Raji (cell line): ENCODE data around the gene MRPS34.
A peak's percentile ranks its signal among the peaks of the same experiment; 100 is the strongest.

ENCODE experiments used
- POLR2A ChIP-seq: IDR thresholded peaks from 2 replicates; pipeline ENCODE4 v1.6.1; 2011; ENCODE audit warnings: low read depth, low read length, control low read depth; ENCODE audit not compliant: insufficient read depth

The MRPS34 gene

GRCh38 chr16:1788708-1789100 is 15.8 kb upstream of the MRPS34 start:
- TF ChIP-seq POLR2A = no peak

DNA sequence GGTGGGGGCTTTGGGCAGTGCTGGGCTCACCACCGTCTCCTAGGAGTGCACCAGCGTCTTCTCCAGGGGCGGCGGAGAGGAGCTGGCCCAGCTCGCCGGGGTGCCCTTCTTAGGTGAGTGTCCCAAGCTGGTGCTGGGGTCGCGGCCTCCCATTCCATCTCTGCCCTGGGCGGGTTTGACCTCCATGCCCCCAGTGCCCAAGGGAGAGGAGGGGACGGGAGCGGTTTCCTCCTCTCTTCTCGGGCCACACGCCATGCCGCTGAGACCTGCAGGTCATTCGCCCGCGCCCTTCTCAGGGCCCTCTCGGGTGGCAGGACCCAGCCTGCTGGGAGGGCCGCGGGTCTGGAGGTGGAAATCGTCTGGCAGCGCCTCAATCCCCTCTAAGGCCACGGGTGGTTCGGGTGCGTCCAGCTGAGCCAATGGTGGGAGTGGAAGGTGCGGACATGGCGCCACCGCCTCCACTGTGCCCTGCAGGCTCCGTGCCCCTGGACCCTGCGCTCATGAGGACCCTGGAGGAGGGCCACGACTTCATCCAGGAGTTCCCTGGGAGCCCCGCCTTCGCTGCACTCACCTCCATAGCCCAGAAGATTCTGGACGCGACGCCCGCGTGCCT is 15.3 kb upstream of the MRPS34 start:
- TF ChIP-seq POLR2A = no peak

GRCh38 chr16:1787322-1788094 is 14.6 kb upstream of the MRPS34 start:
- TF ChIP-seq POLR2A = no peak

GRCh38 chr16:1787056-1787321 is 14.1 kb upstream of the MRPS34 start:
- no peak for TF ChIP-seq POLR2A

DNA sequence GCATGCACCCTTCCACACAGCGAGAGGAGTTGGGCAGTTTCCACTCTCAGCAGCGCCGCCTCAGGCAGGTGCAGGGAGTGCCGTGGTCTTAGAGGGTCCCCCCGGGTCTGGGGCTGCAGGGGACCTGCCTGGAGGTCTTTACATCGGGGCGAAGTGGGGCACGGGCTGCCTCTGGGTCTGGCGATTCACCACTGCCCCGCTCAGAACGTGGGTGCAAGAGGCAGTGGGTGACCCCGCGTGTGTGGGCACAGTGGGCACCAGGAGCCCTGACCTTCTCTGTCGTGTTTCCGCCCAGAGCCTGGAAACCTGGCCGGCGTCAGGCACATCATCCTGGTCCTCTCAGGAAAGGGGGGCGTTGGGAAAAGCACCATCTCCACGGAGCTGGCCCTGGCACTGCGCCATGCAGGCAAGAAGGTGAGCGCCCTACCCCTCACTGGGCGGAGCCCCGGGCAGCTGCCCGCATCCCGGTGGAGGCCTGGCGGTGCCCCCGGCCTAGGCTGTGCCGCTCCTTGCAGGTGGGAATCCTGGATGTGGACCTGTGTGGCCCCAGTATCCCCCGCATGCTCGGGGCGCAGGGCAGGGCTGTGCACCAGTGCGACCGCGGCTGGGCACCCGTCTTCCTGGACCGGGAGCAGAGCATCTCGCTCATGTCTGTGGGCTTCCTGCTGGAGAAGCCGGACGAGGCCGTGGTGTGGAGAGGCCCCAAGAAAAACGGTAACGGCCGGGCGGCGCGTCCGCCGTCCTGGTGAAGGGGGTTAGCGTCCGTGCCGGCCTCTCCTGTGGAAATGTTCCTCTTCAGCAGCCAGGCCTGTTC is 13.5 kb upstream of the MRPS34 start:
- TF ChIP-seq POLR2A = no peak

DNA sequence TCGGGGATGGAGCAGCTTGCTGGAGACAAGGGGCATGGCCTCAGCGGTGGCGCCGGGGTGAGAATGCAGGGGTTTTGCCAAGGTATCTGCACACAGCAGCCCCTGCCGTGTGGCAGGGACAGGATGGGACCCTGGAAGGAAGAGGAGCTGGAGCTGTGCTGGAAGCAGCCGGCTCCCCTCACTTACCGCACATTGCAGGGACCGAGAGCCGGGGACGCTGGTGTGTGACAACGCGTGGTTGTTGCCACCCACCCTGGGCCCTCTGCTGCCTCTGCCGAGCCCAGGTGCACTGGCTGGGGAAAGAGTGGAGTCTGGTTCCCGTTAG is 12.9 kb upstream of the MRPS34 start:
- TF ChIP-seq POLR2A = no peak

- TF ChIP-seq POLR2A = no peak
Observed at GRCh38 chr16:1784977-1785845, 12.3 kb upstream of the MRPS34 start.

- TF ChIP-seq POLR2A = peak; percentile 63
Observed at GRCh38 chr16:1782408-1783264, 9.7 kb upstream of the MRPS34 start, which contains the start of the genes NUBP2 and SPSB3. NUBP2 (plus strand) TSS chr16:1782960; CDS start chr16:1783021, 61 bp downstream. SPSB3 (minus strand) TSS chr16:1782571; CDS start chr16:1781483, 1,088 bp downstream.

GRCh38 chr16:1781758-1782407 is 8.9 kb upstream of the MRPS34 start:
- TF ChIP-seq POLR2A = no peak; the same call in 1 of the 2 replicates

- no peak for TF ChIP-seq POLR2A
Observed at GRCh38 chr16:1781254-1781653, 8.3 kb upstream of the MRPS34 start.

GRCh38 chr16:1780677-1781072 is 7.7 kb upstream of the MRPS34 start:
- no peak; the same call in 1 of the 2 replicates for TF ChIP-seq POLR2A

DNA sequence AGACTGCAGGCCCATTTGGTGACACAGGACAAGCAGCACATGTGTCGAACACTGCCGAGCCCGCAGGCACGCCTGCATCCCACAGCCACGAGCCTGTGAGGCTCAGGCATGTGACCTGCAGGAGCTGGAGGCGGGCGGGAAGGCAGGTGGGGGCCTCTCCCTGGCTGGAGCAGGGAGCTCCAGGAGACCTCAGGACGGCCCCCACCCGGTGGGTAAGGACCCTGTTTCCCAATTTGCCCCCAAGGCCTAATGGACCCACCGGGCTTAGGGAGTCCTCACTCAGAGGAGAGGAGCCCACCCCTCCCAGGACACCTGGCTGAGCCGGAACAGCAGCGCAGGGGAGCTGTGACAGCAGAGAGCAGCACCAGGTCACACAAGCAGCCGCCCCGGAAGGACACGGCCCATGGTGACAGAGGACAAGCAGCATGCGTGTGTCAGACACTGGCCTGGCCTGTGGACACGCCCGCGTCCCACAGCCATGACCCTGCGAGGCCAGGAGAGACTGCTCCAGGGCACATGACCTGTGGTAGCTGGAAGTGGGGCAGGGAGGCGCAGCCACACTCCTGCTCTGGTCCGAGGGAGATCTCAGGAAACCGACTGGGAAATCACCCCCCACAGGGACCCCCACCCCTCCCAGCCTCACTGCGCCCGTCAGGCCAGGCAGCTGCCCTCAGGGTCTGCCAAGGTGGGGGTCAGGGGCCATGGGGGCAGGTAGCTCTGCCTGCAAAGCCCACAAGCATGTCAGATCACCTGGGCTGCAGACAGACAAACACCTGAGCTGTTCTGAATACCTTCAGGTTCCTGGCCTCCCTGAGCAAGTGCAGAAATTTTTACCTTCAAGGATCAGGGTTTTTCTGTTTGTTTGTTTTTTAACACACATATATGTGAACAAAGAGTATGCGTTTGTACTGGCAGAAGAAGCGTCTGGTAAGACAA is 7.1 kb upstream of the MRPS34 start:
- 0 out of 2 replicates have a peak, but pooled peaks have one; percentile 42 for TF ChIP-seq POLR2A
